HUES64 (cell line): ENCODE measurements around the gene CFDP1.
A peak's percentile ranks its signal among the peaks of the same experiment; 100 is the strongest.
"Not testable (repeated sequence)": the region's sequence is repeated elsewhere in the genome, so short reads cannot be mapped to it uniquely, and the experiment has no call there.

Experiments
- H3K27ac ChIP-seq: 2 replicates; pipeline ENCODE4 v1.7.0; 2013; ENCODE audit warnings: low read depth, low read length, inconsistent platforms
- H3K27me3 ChIP-seq: 2 replicates; pipeline ENCODE4 v1.6.1; 2013; ENCODE audit warnings: mild to moderate bottlenecking, low read length; ENCODE audit not compliant: insufficient read depth
- H3K36me3 ChIP-seq: 2 replicates; pipeline ENCODE4 v1.6.1; 2013; ENCODE audit warnings: mild to moderate bottlenecking, low read length; ENCODE audit not compliant: insufficient read depth
- H3K4me1 ChIP-seq: 2 replicates; pipeline ENCODE4 v1.6.1; 2013; ENCODE audit warnings: mild to moderate bottlenecking, low read length, moderate library complexity; ENCODE audit not compliant: insufficient read depth
- H3K4me3 ChIP-seq: 2 replicates; pipeline ENCODE4 v1.5.1; 2013; ENCODE audit warnings: mild to moderate bottlenecking, low read length, moderate library complexity
- H3K9ac ChIP-seq: 2 replicates; pipeline ENCODE4 v1.6.1; 2013; ENCODE audit warnings: mild to moderate bottlenecking, low read depth, low read length
- H3K9me3 ChIP-seq: 2 replicates; pipeline ENCODE4 v1.6.1; 2013; ENCODE audit warnings: low read depth, low read length; ENCODE audit not compliant: insufficient read depth
- WGBS: fragments of 150-250, 120-280 bp; methylation state at CpG from one replicate; pipeline ENCODE4 v1.1.7; 2013; ENCODE audit warnings: missing lambda C conversion rate; 5-methylcytosine and 5-hydroxymethylcytosine counted together

Gene CFDP1

DNA sequence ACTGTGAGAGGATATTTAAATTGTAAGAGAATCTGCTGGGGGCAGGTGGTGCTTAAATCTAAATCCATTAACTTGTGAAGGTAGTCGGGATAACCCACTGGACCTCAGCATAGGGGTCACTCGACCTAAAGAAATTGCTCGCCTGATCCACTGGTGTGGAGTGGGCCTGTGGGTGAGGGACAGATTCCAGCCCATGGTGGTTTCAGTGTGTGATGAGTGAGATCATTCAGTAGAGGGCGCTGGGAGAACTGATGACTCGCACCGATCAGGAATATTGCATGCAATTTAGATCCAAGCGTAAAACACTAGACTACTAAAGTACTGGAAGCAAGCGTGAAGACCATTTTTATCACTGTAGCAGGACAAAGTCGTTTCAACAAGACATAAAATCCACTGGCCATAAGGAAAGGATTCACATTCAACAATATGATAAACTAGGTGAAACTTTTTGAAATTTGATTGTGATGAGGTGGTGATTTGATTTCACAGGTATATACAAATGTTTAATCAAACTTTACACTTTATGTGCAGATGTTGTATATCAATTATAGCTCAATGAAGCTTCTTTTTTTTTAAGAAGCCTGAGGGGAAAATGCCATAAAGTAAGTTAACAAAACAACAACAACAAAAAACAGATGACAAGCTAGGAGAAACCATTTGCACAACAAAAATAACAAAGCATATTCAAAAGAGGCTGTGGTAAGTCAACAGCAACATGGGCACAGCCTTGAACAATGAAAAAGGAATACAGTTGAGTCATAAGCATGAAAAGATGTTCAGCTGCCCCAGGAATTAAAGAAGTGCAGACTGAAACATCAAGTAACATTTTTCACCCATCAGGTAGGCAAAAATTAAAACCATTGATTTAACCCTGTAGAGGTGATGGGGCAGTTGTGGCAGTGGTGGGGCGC lies 38.7 kb upstream of the CFDP1 start:
- Histone ChIP-seq H3K36me3 (0 out of 2 replicates have a peak, but pooled peaks cover 3% of the 10 kb centered on the region), H3K4me1 (peaks cover 11% of the 10 kb centered on the region), H3K27me3 (no peaks in the 10 kb centered on the region), H3K9ac (no peak overlapping the region; the same call in 1 of the 2 replicates), H3K4me3 (peak overlapping the region; percentile 5; the same call in 1 of the 2 replicates), H3K9me3 (no peaks in the 10 kb centered on the region), H3K27ac (peak overlapping the region; percentile 80; the same call in 1 of the 2 replicates)
- 23% methylated on average over 9 of the region's 10 CpGs for WGBS

DNA sequence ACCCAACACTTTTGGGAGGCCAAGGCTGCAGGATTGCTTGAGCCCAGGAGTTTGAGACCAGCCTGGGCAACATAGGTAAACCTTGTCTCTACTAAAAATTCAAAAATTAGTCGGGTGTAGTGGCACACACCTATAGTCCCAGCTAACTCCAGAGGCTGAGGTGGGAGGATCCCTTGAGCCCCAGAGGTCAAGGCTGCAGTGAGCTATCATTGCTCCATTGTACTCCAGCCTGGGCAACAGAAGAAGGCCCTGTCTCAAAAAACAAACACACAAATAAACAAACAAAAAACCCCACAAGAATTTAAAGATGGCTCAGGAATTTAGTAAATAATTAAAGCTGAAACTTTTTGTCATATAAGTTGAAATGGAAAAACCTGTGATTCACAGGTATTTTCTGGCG lies 33.5 kb upstream of the CFDP1 start:
- Histone ChIP-seq H3K4me1 (peaks cover 5% of the 10 kb centered on the region; the same call in 1 of the 2 replicates), H3K27me3 (no peaks in the 10 kb centered on the region), H3K9ac (no peak overlapping the region), H3K9me3 (no peaks in the 10 kb centered on the region), H3K36me3 (no peaks in the 10 kb centered on the region), H3K27ac (no peak overlapping the region), H3K4me3 (no peak overlapping the region)
- 91% methylated on average over 2 of the region's 2 CpGs for WGBS

DNA sequence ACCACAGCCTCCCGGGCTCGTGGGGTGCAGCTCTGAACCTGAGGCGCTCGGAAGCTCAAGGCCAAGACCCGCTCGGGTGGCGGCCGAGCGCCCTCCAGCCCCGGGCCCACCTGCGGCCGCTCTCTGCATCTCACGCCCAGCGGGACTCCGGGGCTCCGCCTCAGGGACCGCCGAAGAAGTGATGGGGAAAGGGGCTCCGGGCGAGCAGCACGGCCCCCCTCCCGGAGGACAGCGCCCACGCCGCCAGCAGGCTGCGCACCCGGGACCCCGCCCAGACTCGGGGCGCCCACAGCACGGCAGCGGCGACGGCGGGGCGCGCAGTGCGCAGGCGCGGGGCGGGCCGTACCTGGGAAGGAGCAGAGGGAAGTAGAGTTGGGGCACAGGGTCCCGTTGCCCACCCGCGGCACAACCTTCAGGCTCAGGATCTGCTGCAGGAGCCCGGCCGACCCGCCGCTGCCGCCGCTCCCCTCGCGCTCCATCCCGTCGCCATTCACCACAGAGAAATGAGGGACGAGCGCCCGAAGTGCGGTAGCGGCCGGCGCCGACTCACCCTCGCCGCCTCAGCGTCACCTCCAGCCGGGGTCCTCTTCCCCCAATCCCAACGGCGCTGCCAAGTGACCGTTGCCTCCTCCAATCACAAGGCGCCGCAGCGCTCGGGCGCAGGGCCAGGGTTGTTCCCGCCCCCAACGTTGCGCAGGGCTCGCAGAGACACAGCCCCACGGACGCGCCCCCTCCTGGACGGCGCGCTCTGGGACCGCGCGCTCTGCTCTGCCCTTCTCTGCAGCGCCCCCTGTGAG lies 31.0 kb upstream of the CFDP1 start, which contains the start of gene TMEM170A:
Gene TMEM170A, minus strand, starts transcription at position 568 of the 797 bp plus-strand sequence. Its CDS starts 89 bp downstream, at position 479.
- Histone ChIP-seq H3K9ac (peak within 1 kb of the TSS; percentile 94), H3K4me3 (peak within 1 kb of the TSS; percentile 91), H3K4me1 (peaks cover 13% of the 10 kb centered on the region), H3K27me3 (no peaks in the 10 kb centered on the region), H3K9me3 (no peaks in the 10 kb centered on the region), H3K27ac (peak within 1 kb of the TSS; percentile 93), H3K36me3 (peaks cover 3% of the 10 kb centered on the region; the same call in 1 of the 2 replicates)
- under 1% methylated on average over 89 of the region's 89 CpGs for WGBS

DNA sequence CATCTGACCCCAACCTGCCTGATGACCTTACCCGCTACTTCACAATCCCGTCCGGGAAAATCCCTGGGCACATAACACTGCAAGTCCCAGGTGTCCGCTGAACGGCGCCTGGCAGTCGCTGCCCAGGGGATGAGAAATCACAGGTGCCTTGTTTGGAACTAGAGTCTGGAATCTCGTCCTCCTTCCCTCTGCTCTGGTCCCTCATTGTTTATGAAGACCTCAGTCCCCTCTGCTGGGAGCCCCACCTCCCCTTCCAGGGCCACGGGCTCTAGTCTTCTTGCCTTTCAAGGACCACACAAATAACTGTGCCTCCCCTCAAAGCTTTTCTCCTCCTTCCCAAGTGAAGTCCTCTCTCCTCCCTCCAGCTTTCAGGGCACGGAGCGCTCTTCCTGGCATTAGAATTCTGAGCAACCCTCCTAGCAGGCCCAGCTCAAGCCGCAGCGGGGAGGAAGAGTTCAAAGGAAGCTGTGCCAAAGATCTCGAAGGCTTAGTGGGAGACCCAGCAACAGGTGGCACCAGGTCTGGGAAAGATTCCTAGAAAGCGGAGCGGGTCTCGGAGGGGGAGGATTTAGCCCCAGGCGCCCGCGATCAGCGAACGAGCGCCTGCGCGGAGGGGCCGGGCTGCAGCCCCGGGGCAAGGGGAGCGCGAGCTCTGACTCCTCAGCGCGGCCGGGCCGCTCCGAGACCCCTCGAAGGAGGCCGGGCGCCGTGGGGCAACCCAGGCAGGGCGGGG lies 30.3 kb upstream of the CFDP1 start:
- peak overlapping the region; percentile 93 for H3K27ac ChIP-seq
- WGBS, result 5% methylated on average over 39 of the region's 39 CpGs
- peak overlapping the region; percentile 94 for H3K9ac ChIP-seq
- not testable (repeated sequence) for H3K36me3 ChIP-seq, H3K27me3 ChIP-seq, H3K9me3 ChIP-seq
- H3K4me3 ChIP-seq, result peak overlapping the region; percentile 91
- peaks cover 13% of the 10 kb centered on the region for H3K4me1 ChIP-seq

DNA sequence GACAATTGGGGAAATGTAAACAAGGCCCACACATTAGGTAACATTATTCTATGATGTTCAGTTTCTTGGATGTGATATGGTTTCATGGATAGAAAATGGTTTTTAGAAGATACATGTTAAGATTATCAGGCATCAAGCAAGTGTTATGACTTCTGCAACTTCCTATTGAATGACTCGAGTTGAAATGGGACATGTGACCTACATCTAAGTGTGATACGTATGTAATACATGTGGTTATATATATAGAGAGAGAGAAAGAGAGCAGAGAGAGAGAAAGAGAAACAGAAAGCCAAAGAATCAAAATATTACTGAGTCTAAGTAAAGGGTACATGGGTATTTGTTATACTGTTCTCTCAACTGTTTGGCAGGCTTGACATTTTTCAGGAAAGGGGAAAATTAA lies 29.5 kb upstream of the CFDP1 start:
- Histone ChIP-seq H3K9ac (no peak overlapping the region), H3K9me3 (no peaks in the 10 kb centered on the region)
- WGBS, result 96% methylated on average over 2 of the region's 2 CpGs

DNA sequence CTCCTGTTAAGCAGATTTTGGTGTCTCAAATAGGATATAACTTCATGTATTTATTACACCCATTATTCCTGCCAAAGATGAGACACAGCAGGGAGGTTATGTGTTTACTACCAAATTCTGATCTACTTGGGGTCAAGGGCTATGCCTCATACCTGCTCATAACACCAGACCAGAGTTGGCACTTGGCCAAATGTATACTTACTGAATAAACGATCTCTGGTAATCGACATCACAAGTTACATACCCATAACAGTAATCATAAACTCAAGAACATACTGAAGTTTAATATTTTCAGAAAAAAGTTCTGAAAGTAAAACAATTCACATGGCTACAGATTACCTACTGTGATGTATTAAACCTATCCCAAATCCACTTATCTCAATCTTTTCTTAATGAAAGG lies 28.3 kb upstream of the CFDP1 start:
- 95% methylated on average over 2 of the region's 2 CpGs for WGBS

More for the DNA sequence above, 29.5 kb upstream of the CFDP1 start:
- Histone ChIP-seq H3K4me1 (peaks cover 13% of the 10 kb centered on the region), H3K27ac (no peak overlapping the region), H3K36me3 (peaks cover 3% of the 10 kb centered on the region; the same call in 1 of the 2 replicates), H3K4me3 (peak overlapping the region; percentile 91), H3K27me3 (no peaks in the 10 kb centered on the region)

DNA sequence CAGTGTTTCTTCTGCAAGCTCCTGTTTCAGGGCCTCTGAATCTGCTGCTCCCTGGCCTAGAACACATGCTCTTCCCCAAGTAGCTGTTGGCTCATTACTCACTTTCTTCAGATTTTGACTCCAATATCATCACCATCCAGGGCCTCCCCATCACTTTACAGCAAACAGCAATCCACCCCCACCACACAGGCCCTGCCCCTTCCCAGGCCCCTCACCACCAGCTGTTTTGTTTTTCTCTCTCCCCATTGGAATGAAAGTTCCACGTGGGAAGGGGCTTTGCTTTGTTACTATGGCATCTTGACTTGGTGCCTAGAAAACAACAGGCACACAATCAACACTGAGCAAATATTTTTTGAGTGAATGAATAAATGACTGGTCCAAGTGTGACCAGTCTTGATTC lies 27.1 kb upstream of the CFDP1 start:
- peaks cover 28% of the 10 kb centered on the region for H3K4me1 ChIP-seq
- peaks cover 3% of the 10 kb centered on the region; the same call in 1 of the 2 replicates for H3K36me3 ChIP-seq
- H3K27me3 ChIP-seq, result no peaks in the 10 kb centered on the region
- no CpG with 5 or more reads among the region's 1 CpG for WGBS
- no peak overlapping the region for H3K27ac ChIP-seq
- H3K9me3 ChIP-seq, result no peaks in the 10 kb centered on the region
- H3K9ac ChIP-seq, result peak overlapping the region; percentile 31; the same call in 1 of the 2 replicates
- H3K4me3 ChIP-seq, result no peak overlapping the region

More for the DNA sequence above, 28.3 kb upstream of the CFDP1 start:
- Histone ChIP-seq H3K4me1 (peaks cover 22% of the 10 kb centered on the region), H3K9me3 (no peaks in the 10 kb centered on the region), H3K4me3 (no peak overlapping the region), H3K9ac (no peak overlapping the region), H3K36me3 (peaks cover 3% of the 10 kb centered on the region; the same call in 1 of the 2 replicates), H3K27me3 (no peaks in the 10 kb centered on the region), H3K27ac (no peak overlapping the region)

DNA sequence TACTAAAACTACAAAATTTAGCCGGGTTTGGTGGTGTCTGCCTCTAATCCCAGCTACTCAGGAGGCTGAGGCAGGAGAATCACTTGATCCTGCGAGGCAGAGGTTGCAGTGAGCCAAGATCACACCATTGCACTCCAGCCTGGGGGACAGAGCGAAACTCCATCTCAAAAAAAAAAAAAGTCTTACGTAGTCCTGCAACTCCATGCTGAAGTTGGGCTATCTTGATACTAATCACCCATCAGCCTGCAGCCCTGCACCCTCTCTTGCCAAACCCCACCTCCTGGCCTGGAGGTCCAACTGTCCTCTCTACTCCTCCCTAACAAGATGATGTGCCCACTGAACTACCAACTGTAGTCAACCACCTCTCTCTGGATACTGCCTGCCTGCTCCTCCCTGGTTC lies 26.4 kb upstream of the CFDP1 start:
- H3K36me3 ChIP-seq, result peaks cover 3% of the 10 kb centered on the region; the same call in 1 of the 2 replicates
- H3K27ac ChIP-seq, result no peak overlapping the region
- H3K4me1 ChIP-seq, result peaks cover 29% of the 10 kb centered on the region
- H3K9ac ChIP-seq, result no peak overlapping the region
- no peak overlapping the region for H3K4me3 ChIP-seq
- H3K27me3 ChIP-seq, result no peaks in the 10 kb centered on the region
- no peaks in the 10 kb centered on the region for H3K9me3 ChIP-seq
- WGBS, result 99% methylated on average over 4 of the region's 4 CpGs

DNA sequence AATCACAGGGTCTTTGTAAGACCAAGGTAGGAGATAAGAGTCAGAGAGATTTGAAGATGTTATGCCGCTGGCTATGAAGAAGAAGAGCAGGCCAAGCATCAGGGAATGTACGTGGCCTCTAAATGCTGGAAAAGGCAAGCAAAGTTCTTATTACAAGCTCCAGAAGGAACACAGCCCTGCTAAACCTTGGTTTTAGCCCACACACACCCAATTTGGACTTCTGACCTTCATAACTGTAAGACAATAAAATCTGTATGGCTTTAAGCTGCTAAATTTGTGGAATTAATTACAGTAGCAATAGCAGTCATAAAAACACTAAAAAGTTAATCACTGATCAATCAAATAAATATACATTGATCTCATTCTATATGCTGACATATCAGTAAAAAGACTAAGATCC lies 25.1 kb upstream of the CFDP1 start:
- peaks cover 29% of the 10 kb centered on the region for H3K4me1 ChIP-seq
- no peak overlapping the region for H3K27ac ChIP-seq
- no peaks in the 10 kb centered on the region for H3K9me3 ChIP-seq
- WGBS, result 93% methylated on average over 2 of the region's 2 CpGs
- H3K27me3 ChIP-seq, result no peaks in the 10 kb centered on the region
- no peak overlapping the region for H3K4me3 ChIP-seq
- H3K36me3 ChIP-seq, result peaks cover 3% of the 10 kb centered on the region; the same call in 1 of the 2 replicates
- H3K9ac ChIP-seq, result no peak overlapping the region

DNA sequence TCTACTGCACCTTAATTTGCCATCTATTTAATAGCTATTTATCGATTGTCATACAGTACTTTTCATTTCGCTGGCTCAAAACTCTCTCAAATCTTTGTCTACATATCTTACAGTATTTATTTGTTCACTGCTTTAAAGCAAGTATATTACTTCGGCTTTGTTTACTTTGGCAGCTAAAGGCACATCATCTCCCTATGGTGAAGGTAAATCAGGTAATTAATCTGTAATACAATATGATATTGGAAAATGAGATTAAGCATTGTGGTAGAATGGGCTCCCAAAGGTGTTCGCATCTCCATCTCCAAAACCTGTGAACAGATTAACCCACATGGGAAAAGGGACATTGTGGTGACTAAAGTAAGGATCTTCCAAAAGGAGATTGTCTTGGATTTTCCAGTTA lies 24.7 kb upstream of the CFDP1 start:
- Histone ChIP-seq H3K9me3 (no peaks in the 10 kb centered on the region), H3K27ac (no peak overlapping the region), H3K27me3 (no peaks in the 10 kb centered on the region), H3K9ac (no peak overlapping the region), H3K4me1 (peaks cover 28% of the 10 kb centered on the region), H3K4me3 (no peak overlapping the region), H3K36me3 (peaks cover 3% of the 10 kb centered on the region; the same call in 1 of the 2 replicates)
- 94% methylated on average over 4 of the region's 4 CpGs for WGBS
